Ovary (tissue), 3 donors: ENCODE measurements around the gene MCF2L.

Experiments
- EP300 ChIP-seq: sonication (generic); formaldehyde crosslinking; IDR thresholded peaks from one replicate; pipeline ENCODE4 v1.6.1; 2017; ENCODE audit warnings: antibody characterized with exemption
- POLR2A ChIP-seq: fragments of 450-650 bp; IDR thresholded peaks from one replicate; pipeline ENCODE4 v1.6.1; 2017; ENCODE audit warnings: antibody characterized with exemption, mild to moderate bottlenecking, moderate library complexity
- TF ChIP-seq, protein P1 (sequence below), 3 donors: fragments of 450-650 bp in 2 of 3; fragments of 200-600 bp in 1 of 3; IDR thresholded peaks; one replicate each; pipeline versions ENCODE4 v1.5.1 to v1.8.0; 2016 to 2022; ENCODE audit warnings: antibody characterized with exemption in 3 of 3, mild to moderate bottlenecking in 1 of 3
- donor health status: DM: no; HTN: no; CAD: no.

- TF ChIP-seq EP300 (no peak), POLR2A (no peak)
- TF ChIP-seq, protein P1, sequence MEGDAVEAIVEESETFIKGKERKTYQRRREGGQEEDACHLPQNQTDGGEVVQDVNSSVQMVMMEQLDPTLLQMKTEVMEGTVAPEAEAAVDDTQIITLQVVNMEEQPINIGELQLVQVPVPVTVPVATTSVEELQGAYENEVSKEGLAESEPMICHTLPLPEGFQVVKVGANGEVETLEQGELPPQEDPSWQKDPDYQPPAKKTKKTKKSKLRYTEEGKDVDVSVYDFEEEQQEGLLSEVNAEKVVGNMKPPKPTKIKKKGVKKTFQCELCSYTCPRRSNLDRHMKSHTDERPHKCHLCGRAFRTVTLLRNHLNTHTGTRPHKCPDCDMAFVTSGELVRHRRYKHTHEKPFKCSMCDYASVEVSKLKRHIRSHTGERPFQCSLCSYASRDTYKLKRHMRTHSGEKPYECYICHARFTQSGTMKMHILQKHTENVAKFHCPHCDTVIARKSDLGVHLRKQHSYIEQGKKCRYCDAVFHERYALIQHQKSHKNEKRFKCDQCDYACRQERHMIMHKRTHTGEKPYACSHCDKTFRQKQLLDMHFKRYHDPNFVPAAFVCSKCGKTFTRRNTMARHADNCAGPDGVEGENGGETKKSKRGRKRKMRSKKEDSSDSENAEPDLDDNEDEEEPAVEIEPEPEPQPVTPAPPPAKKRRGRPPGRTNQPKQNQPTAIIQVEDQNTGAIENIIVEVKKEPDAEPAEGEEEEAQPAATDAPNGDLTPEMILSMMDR (IDR thresholded peaks at IDR 0.05), result no peak
Observed at GRCh38 chr13:113074401-113074800, 105.4 kb downstream of the MCF2L start.
